Limb (tissue), 2 donors: ENCODE measurements around the gene AWAT2.
"Not testable (repeated sequence)": the region's sequence is repeated elsewhere in the genome, so short reads cannot be mapped to it uniquely, and the experiment has no call there.

Source experiments
- DNase-seq, 2 donors: peaks; one replicate each; pipeline ENCODE4 v3.0.0-alpha.2; 2016; ENCODE audit errors: extremely low spot score in 2 of 2

Gene AWAT2

GRCh38 chrX:70001269-70001668 is 48.5 kb downstream of the AWAT2 start:
- no peak for DNase-seq

- DNase-seq = not testable (repeated sequence)
These were observed 51.4 kb downstream of the AWAT2 start for GRCh38 chrX:69998299-69998698.

- DNase-seq = no peak
These were observed 53.6 kb downstream of the AWAT2 start for GRCh38 chrX:69996113-69996468.

- DNase-seq = no peak
These were observed 54.2 kb downstream of the AWAT2 start for GRCh38 chrX:69995362-69996112.

GRCh38 chrX:69993494-69993893 is 56.2 kb downstream of the AWAT2 start:
- DNase-seq = no peak

- no peak for DNase-seq
These were observed 58.1 kb downstream of the AWAT2 start for GRCh38 chrX:69991685-69992084.
